WTC11 (cell line): ENCODE results near the gene TMEM41B. TPM values are rescaled to one million over a fixed set of nuclear protein-coding genes. Genes with fewer than 3 reads are reported as not detected.

ENCODE experiments used
- ATAC-seq: fragments of 200-7000 bp; cut with Tn5 transposase; 2 replicates; pipeline ENCODE4 v1.10.0; 2021; ENCODE audit warnings: mild to moderate bottlenecking, moderate library complexity
- CTCF ChIA-PET: fragments of 300-600 bp; sonication (Branson Sonifier 250); formaldehyde crosslinking; loops from one replicate; lab custom pipeline; 2021; ENCODE audit warnings: antibody characterized with exemption; lab: Charles Lee
- POLR2A ChIA-PET: fragments of 350-600 bp; sonication (Branson Sonifier 250); formaldehyde crosslinking; loops from one replicate; lab custom pipeline; 2021; ENCODE audit warnings: antibody characterized with exemption; lab: Charles Lee
- DNase-seq: peaks from one replicate; pipeline ENCODE4 v3.0.0; 2021; ENCODE audit warnings: low spot score
- H3K27ac Mint-ChIP-seq: 2 replicates; pipeline ENCODE4 v1.8.0; 2021; ENCODE audit warnings: mixed read lengths
- H3K27me3 Mint-ChIP-seq: 2 replicates; pipeline ENCODE4 v1.8.0; 2021; ENCODE audit warnings: low read depth, mild to moderate bottlenecking, moderate library complexity, mixed read lengths
- H3K36me3 Mint-ChIP-seq: 2 replicates; pipeline ENCODE4 v1.8.0; 2021; ENCODE audit warnings: mixed read lengths
- H3K4me1 Mint-ChIP-seq: 2 replicates; pipeline ENCODE4 v1.8.0; 2022; ENCODE audit warnings: mixed read lengths
- H3K4me3 Mint-ChIP-seq: 2 replicates; pipeline ENCODE4 v1.8.0; 2021; ENCODE audit warnings: mild to moderate bottlenecking, moderate library complexity, mixed read lengths
- H3K9me3 Mint-ChIP-seq: 2 replicates; pipeline ENCODE4 v1.8.0; 2021; ENCODE audit warnings: mixed read lengths
- ATF2 ChIP-seq: sonication (generic); formaldehyde crosslinking; IDR thresholded peaks from 2 replicates; pipeline ENCODE4 v1.8.1; 2022; ENCODE audit warnings: low read depth, missing genetic modification reagents, borderline replicate concordance
- CBFB ChIP-seq: sonication (generic); formaldehyde crosslinking; IDR thresholded peaks from 2 replicates; pipeline ENCODE4 v1.8.1; 2022; ENCODE audit warnings: mild to moderate bottlenecking, low read depth, missing genetic modification reagents
- CREB1 ChIP-seq: sonication (generic); formaldehyde crosslinking; IDR thresholded peaks from 2 replicates; pipeline ENCODE4 v1.8.0; 2023; ENCODE audit warnings: mild to moderate bottlenecking, missing genetic modification reagents
- E2F5 ChIP-seq: sonication (generic); formaldehyde crosslinking; IDR thresholded peaks from 2 replicates; pipeline ENCODE4 v1.8.1; 2022; ENCODE audit warnings: mild to moderate bottlenecking, moderate library complexity, missing genetic modification reagents
- ETV6 ChIP-seq: sonication (generic); formaldehyde crosslinking; IDR thresholded peaks from 2 replicates; pipeline ENCODE4 v1.8.1; 2022; ENCODE audit warnings: mild to moderate bottlenecking, missing genetic modification reagents
- GABPB1 ChIP-seq: sonication (generic); formaldehyde crosslinking; IDR thresholded peaks from 2 replicates; pipeline ENCODE4 v1.8.1; 2023; ENCODE audit warnings: mild to moderate bottlenecking, missing genetic modification reagents
- MXD4 ChIP-seq: fragments of 250-450 bp; sonication (Bioruptor Pico); IDR thresholded peaks from 2 replicates; pipeline ENCODE4 v1.8.0; 2021; ENCODE audit warnings: mild to moderate bottlenecking, moderate library complexity, borderline replicate concordance
- SP1 ChIP-seq: sonication (generic); formaldehyde crosslinking; conservative IDR thresholded peaks from 2 replicates; pipeline ENCODE4 v1.8.1; 2022; ENCODE audit warnings: missing genetic modification reagents
- TEAD4 ChIP-seq: sonication (generic); formaldehyde crosslinking; IDR thresholded peaks from 2 replicates; pipeline ENCODE4 v1.8.0; 2022; ENCODE audit warnings: mild to moderate bottlenecking, missing genetic modification reagents
- ZBTB21 ChIP-seq: sonication (generic); formaldehyde crosslinking; IDR thresholded peaks from 2 replicates; pipeline ENCODE4 v1.8.1; 2023; ENCODE audit warnings: mild to moderate bottlenecking, missing genetic modification reagents, borderline replicate concordance
- ZNF423 ChIP-seq: fragments of 250-450 bp; sonication (Bioruptor Pico); IDR thresholded peaks from 2 replicates; pipeline ENCODE4 v2.1.2; 2022; ENCODE audit warnings: mild to moderate bottlenecking, moderate library complexity
- ZNF671 ChIP-seq: fragments of 250-450 bp; sonication (Bioruptor Pico); IDR thresholded peaks from 2 replicates; pipeline ENCODE4 v1.8.0; 2021; ENCODE audit warnings: mild to moderate bottlenecking
- total RNA-seq: library from RNA; stranded (reverse); gene quantifications from 3 replicates; pipeline ENCODE4 v1.2.3, GENCODE V29; 2021
- TF ChIP-seq, protein P1 (sequence below): sonication (generic); formaldehyde crosslinking; IDR thresholded peaks from 2 replicates; pipeline ENCODE4 v1.8.1; 2023; ENCODE audit warnings: mild to moderate bottlenecking, moderate library complexity, missing genetic modification reagents
- TF ChIP-seq, protein P2 (sequence below): sonication (generic); formaldehyde crosslinking; IDR thresholded peaks from 2 replicates; pipeline ENCODE4 v1.8.0; 2022; ENCODE audit warnings: mild to moderate bottlenecking, missing genetic modification reagents
- TF ChIP-seq, protein P3 (sequence below): sonication (generic); formaldehyde crosslinking; IDR thresholded peaks from 2 replicates; pipeline ENCODE4 v1.8.1; 2023; ENCODE audit warnings: mild to moderate bottlenecking, missing genetic modification reagents

The TMEM41B gene
- total RNA-seq, 1 experiment from 2014 or later = 45.8 TPM

DNA sequence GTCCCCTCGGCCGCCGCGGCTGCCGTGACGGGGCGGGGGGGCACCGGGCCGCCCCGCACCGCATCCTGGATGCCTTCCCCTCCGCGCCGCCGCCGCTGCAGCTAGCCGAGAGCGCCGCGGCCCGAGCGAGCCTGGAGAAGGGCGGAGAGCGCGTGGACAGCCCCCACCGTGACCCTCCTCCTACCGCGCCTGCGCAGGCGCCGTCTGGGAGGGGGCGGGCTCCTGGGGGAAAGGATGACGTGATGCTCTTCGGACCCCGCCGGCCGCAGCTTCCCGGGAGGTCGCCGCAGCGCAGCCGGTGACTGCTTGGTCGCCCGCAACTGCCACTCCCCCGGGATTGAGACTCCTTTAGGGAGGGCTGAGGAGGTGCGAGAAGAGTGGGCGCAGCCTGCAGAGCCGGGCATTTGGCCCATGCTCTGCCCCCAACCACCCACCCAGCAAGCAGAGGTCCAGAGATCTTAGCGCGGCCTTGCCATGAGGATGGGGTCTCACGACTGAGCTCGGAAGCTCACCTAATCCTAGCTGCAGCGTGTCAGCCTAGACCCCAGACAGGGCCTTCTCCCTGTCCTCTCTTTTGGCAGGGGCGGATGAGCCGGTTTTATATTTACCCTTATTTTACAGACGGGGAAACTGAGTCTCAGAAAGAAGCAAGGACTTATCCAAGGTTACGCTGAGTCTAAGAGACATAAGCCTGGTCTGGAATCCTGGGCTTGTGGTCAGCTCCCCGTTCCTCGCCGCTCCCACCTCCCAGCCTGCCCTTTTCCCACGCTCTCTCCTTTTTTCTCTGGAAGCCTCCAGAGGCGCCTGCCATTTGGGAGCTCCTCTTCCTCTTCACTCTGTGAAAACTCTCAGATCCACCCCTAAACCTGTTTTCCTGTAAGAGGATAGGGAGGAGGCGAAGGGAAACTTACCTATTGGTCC is 48.9 kb downstream of the TMEM41B start, which contains the start of gene DENND5A:
Gene DENND5A, minus strand, starts transcription at position 140 of the 921 bp plus-strand sequence. CDS start 281 bp downstream, outside the sequence.
- Mint-ChIP-seq H3K4me1 (peaks cover 48% of the 10 kb centered on the region), H3K27me3 (no peaks in the 10 kb centered on the region; the same call in 1 of the 2 replicates), H3K4me3 (peak within 1 kb of the TSS; percentile 93), H3K36me3 (peaks cover 5% of the 10 kb centered on the region; the same call in 1 of the 2 replicates), H3K9me3 (peaks cover 3% of the 10 kb centered on the region; the same call in 1 of the 2 replicates), H3K27ac (peak within 1 kb of the TSS; percentile 93)
- ChIA-PET CTCF (interaction anchor here (0.8 to 2.1 kb wide), 6 partner anchors 10 to 241 kb away, joined by 3 to 8 read pairs (median 4); no protein-coding TSS in a partner anchor), POLR2A (interaction anchor here (0.5 to 2.7 kb wide), 13 partner anchors 12 to 341 kb away, joined by 3 to 22 read pairs (median 7); partner anchors contain the start of genes IPO7, TMEM41B and ZNF143)
- DNase-seq (peak; percentile 83), ATAC-seq (peak; percentile 79)
- TF ChIP-seq CREB1 (CRISPR knock-in tag) (no peak), ETV6 (CRISPR knock-in tag) (peak; percentile 65; the same call in 1 of the 2 replicates), SP1 (no peak; the same call in 1 of the 2 replicates), GABPB1 (CRISPR knock-in tag) (0 out of 2 replicates have a peak, but pooled peaks have one; percentile 17), E2F5 (CRISPR knock-in tag) (peak; percentile 1; the same call in 1 of the 2 replicates), ZNF423 (CRISPR knock-in tag) (0 out of 2 replicates have a peak, but pooled peaks have one; percentile 14), CBFB (CRISPR knock-in tag) (0 out of 2 replicates have a peak, but pooled peaks have one; percentile 14)
- TF ChIP-seq, protein P1, sequence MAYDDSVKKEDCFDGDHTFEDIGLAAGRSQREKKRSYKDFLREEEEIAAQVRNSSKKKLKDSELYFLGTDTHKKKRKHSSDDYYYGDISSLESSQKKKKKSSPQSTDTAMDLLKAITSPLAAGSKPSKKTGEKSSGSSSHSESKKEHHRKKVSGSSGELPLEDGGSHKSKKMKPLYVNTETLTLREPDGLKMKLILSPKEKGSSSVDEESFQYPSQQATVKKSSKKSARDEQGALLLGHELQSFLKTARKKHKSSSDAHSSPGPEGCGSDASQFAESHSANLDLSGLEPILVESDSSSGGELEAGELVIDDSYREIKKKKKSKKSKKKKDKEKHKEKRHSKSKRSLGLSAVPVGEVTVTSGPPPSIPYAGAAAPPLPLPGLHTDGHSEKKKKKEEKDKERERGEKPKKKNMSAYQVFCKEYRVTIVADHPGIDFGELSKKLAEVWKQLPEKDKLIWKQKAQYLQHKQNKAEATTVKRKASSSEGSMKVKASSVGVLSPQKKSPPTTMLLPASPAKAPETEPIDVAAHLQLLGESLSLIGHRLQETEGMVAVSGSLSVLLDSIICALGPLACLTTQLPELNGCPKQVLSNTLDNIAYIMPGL (CRISPR knock-in tag) = peak; percentile 64; the same call in 1 of the 2 replicates
- TF ChIP-seq, protein P2, sequence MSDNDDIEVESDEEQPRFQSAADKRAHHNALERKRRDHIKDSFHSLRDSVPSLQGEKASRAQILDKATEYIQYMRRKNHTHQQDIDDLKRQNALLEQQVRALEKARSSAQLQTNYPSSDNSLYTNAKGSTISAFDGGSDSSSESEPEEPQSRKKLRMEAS (CRISPR knock-in tag) = peak; percentile 55; the same call in 1 of the 2 replicates

- peaks cover 5% of the 10 kb centered on the region; the same call in 1 of the 2 replicates for H3K36me3 Mint-ChIP-seq
- peaks cover 50% of the 10 kb centered on the region for H3K4me1 Mint-ChIP-seq
- H3K4me3 Mint-ChIP-seq = peak overlapping the region; percentile 93
- H3K27me3 Mint-ChIP-seq = no peaks in the 10 kb centered on the region; the same call in 1 of the 2 replicates
- ATAC-seq (peak; percentile 15), DNase-seq (peak; percentile 31)
- 0 out of 2 replicates have a peak, but pooled peaks have one; percentile 38 for TF ChIP-seq CBFB (CRISPR knock-in tag)
- TF ChIP-seq ZBTB21 (CRISPR knock-in tag) = no peak
- no peak for TF ChIP-seq SP1
- peak; percentile 51; the same call in 1 of the 2 replicates for TF ChIP-seq E2F5 (CRISPR knock-in tag)
- no peak for TF ChIP-seq TEAD4 (CRISPR knock-in tag)
- TF ChIP-seq ATF2 (CRISPR knock-in tag) = no peak
- TF ChIP-seq, protein P1 (CRISPR knock-in tag) = peak; percentile 50
- TF ChIP-seq MXD4 (CRISPR knock-in tag) = no peak
- TF ChIP-seq, protein P3, sequence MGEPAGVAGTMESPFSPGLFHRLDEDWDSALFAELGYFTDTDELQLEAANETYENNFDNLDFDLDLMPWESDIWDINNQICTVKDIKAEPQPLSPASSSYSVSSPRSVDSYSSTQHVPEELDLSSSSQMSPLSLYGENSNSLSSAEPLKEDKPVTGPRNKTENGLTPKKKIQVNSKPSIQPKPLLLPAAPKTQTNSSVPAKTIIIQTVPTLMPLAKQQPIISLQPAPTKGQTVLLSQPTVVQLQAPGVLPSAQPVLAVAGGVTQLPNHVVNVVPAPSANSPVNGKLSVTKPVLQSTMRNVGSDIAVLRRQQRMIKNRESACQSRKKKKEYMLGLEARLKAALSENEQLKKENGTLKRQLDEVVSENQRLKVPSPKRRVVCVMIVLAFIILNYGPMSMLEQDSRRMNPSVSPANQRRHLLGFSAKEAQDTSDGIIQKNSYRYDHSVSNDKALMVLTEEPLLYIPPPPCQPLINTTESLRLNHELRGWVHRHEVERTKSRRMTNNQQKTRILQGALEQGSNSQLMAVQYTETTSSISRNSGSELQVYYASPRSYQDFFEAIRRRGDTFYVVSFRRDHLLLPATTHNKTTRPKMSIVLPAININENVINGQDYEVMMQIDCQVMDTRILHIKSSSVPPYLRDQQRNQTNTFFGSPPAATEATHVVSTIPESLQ (CRISPR knock-in tag) = no peak
- no peak for TF ChIP-seq GABPB1 (CRISPR knock-in tag)
- no peak for TF ChIP-seq ZNF671 (CRISPR knock-in tag)
- no peak for TF ChIP-seq CREB1 (CRISPR knock-in tag)
- H3K9me3 Mint-ChIP-seq = no peaks in the 10 kb centered on the region
- POLR2A ChIA-PET = interaction anchor here (0.7 to 2.7 kb wide), 12 partner anchors 12 to 342 kb away, joined by 3 to 22 read pairs (median 6); partner anchors contain the start of genes IPO7, TMEM41B and ZNF143
- CTCF ChIA-PET = interaction anchor here (1.4 to 2.1 kb wide), 3 partner anchors 10 to 242 kb away, joined by 5 to 8 read pairs (median 7); no protein-coding TSS in a partner anchor
- peak overlapping the region; percentile 25 for H3K27ac Mint-ChIP-seq
These were observed 49.8 kb downstream of the TMEM41B start for GRCh38 chr11:9264316-9265210.
